ENCODE data around the gene CXorf65.

The CXorf65 gene

DNA sequence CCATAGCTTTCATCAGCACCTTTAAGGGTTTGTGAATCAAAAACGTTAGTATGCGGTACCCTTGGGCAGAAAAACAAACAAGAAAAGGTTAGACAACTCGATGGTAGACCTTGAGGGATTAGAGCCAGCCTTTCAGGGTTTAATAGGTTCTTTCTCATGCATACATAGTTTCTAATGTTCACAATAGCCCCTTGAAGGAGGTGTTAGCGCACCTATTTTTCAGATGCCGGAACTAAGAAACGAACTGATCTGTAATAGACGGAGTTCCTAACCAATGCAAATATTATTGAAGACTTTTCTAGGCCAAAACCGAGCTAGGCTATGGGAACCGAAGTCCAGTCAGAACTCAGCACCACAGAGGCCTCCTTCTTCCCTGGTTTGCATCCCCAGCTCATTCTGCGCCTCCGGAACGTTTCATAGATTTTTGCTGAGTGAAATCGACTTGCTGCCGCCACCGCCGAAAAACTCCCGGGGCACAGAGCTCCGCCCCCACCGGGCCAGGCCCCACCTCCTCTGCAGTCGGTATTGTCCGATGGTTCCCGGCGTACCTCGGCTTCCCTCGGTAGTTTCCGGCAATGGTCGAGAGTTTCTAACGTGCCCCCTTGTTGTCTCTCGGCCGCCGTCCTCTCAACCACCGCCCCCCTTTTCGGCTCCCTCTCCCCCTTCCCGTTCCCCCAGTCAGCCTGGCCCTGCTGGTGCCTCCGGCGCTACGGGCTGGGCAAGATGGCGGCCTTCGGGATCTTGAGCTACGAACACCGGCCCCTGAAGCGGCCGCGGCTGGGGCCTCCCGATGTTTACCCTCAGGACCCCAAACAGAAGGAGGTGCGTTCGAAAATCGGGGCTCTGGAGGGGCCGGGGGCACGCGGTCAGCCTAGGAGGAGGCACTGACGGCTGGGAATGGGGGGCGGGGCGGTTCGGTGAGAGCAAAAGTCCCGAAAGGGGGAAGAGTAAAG lies 11.8 kb upstream of the CXorf65 start, which contains the start of gene MED12:
Gene MED12, plus strand, starts transcription at position 565 of the 953 bp plus-strand sequence. Its CDS starts 159 bp downstream, at position 724.
- TF ChIP-seq GATA2 (IDR thresholded peaks at IDR 0.05; ENCODE audit: low read depth, low read length) (no peak), GATA3 (IDR thresholded peaks at IDR 0.05; ENCODE audit: low read depth, low read length) (no peak)

DNA sequence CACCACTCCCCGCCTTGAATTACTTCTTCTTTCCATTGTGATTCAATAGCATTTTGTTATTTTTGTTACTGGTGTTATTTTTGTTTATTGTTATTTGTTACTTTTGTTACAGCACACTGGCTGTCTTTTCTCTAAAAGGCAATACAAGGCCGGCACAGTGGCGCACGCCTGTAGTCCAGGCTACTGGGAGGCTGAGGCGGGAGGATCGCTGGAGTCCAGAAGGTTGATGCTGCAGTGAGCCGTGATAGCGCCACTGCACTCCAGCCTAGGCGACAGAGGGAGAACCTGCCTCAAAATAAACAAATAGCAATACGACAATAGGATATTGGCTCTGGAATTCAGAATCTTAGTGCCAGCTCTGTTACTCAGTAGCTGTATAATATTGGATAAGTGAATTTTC lies 10.8 kb upstream of the CXorf65 start:
- TF ChIP-seq GATA2 (IDR thresholded peaks at IDR 0.05; ENCODE audit: low read depth, low read length), result no peak
- no peak for TF ChIP-seq GATA3 (IDR thresholded peaks at IDR 0.05; ENCODE audit: low read depth, low read length)

DNA sequence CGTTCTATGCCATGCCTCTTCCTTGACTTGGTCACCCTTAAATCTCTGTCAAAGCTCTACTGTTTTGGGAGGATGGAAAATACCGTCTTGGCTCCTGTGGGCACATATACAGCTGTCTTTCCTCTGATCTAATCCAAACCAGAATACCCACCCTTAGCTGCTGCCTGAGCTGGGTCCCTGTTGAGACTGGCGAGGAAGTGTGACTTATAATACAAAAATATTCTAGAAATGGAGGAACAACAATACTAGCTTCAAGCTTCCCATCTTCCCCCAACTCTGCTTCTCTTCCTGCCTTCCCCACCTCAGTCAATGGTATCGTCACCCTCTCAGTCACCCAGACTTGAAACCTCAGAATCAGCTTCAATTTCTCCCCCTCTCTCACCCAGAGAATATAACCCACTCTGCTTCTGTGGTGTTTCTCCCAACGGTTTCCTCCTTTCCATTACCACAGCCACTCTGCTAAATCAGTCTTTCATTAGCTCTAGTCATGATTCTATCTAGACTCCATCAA lies 5.4 kb upstream of the CXorf65 start:
- no peak for TF ChIP-seq GATA2 (IDR thresholded peaks at IDR 0.05; ENCODE audit: low read depth, low read length)
- TF ChIP-seq GATA3 (IDR thresholded peaks at IDR 0.05; ENCODE audit: low read depth, low read length), result no peak

DNA sequence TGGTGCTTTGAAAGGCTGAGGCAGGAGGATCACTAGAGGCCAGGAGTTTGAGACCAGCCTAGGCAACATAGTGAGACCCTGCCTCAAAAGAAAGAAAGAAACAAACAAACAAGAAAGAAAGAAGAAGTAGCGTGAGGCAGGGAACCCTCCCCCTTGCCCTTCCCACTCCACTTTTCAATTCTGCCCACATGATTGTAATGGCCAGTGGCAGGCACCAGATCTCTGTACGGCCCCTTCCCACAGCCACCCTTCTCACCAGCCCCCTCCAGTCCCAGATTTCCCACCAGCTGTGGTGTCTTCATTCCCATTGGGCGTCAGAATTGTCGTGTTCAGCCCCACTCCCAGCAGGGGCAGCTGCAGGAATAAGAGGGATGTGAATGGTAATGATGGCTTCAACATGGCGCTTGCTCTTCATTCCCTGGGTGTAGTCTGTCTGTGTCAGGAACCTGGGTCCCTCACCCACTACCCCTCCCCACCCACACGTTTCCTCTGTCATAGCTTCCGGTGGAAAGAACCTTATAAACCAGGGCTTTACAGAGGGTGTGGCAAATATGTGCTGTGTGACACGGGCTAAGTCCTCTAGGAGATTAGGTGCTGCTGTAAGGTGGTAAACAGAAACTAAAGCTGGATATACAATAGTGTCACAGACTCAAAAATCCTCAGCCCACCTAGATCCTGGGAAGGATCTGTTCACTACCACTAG lies 4.8 kb upstream of the CXorf65 start, which contains the start of gene IL2RG:
Gene IL2RG, minus strand, starts transcription at position 437 of the 703 bp plus-strand sequence. Its CDS starts 38 bp downstream, at position 399.
- TF ChIP-seq GATA3 (IDR thresholded peaks at IDR 0.05; ENCODE audit: low read depth, low read length), result no peak
- TF ChIP-seq GATA2 (IDR thresholded peaks at IDR 0.05; ENCODE audit: low read depth, low read length), result no peak

- no peak for TF ChIP-seq GATA2 (IDR thresholded peaks at IDR 0.05; ENCODE audit: low read depth, low read length)
- no peak for TF ChIP-seq GATA3 (IDR thresholded peaks at IDR 0.05; ENCODE audit: low read depth, low read length)
Observed at GRCh38 chrX:71109051-71109450, 2.5 kb upstream of the CXorf65 start.

DNA sequence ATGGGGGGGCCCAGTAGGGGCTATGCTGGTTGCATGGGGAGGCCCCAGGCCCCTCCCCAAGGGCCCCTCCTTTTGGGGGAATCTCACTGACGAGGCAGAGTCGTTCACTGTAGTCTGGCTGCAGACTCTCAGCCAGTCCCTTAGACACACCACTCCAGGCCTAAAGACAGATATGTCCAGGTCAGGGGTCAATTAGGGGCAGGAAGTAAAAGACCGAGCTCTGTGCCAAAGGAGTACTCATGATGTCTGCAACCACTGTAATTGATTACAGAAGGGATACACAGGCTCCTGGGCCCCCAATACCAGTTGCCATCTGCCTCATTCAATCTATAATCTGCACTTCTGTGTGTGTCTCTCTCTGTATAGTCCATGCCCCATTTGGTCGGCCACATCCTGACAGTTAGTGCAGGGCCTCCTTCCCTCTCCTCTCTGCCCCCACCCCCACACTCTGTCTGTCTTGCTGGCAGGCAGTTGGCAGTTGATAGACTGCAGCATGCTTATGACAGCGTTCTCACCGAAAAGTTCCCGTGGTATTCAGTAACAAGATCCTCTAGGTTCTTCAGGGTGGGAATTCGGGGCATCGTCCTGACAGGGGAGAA lies 1.3 kb upstream of the CXorf65 start:
- TF ChIP-seq GATA2 (IDR thresholded peaks at IDR 0.05; ENCODE audit: low read depth, low read length), result no peak
- TF ChIP-seq GATA3 (IDR thresholded peaks at IDR 0.05; ENCODE audit: low read depth, low read length), result no peak

DNA sequence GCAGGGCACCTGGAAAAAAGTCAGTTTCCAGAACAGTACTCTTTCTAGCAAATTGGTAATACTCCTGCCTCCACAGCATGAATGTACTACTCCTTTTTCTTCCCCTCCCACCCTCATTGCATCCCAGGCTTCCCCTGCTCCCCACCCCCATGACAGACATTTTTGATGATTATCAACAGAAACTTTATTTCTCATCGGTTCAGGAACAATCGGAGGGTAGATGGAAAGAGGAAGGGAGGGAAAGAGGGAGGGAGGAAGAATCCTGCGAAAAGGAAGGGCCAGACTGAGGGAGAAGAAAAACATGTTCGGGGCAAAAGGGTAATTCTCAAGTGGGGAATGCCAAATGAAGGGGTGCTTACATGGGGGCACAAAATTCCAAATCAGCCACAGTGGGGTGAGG lies 705 bp upstream of the CXorf65 start:
- no peak for TF ChIP-seq GATA2 (IDR thresholded peaks at IDR 0.05; ENCODE audit: low read depth, low read length)
- TF ChIP-seq GATA3 (IDR thresholded peaks at IDR 0.05; ENCODE audit: low read depth, low read length), result no peak

DNA sequence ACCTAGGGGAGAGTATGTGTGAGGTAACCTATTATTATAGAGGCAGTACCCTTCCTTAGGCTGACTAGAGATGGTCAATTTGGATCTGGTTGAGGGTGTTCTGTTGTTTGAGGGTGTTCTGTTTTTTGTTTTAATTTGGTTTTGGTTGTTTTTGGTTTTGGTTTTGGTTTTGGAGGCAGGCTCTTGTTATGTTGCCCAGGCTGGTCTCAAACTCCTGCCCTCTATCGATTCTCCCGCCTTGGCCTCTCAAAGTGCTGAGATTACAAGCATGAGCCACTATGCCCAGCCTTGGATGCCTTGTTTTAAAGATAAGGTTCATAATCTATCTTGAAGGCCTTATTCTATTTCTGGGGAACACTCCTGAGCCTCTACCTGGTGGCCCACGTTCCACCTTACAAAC lies 912 bp downstream of the CXorf65 start:
- TF ChIP-seq GATA2 (IDR thresholded peaks at IDR 0.05; ENCODE audit: low read depth, low read length) (no peak), GATA3 (IDR thresholded peaks at IDR 0.05; ENCODE audit: low read depth, low read length) (no peak)

GRCh38 chrX:71103110-71103983 lies 3.2 kb downstream of the CXorf65 start:
- TF ChIP-seq GATA2 (IDR thresholded peaks at IDR 0.05; ENCODE audit: low read depth, low read length) (no peak), GATA3 (IDR thresholded peaks at IDR 0.05; ENCODE audit: low read depth, low read length) (no peak)

- no peak for TF ChIP-seq GATA2 (IDR thresholded peaks at IDR 0.05; ENCODE audit: low read depth, low read length)
- no peak for TF ChIP-seq GATA3 (IDR thresholded peaks at IDR 0.05; ENCODE audit: low read depth, low read length)
Observed at GRCh38 chrX:71102292-71102691, 4.2 kb downstream of the CXorf65 start.

GRCh38 chrX:71100581-71101505 lies 5.7 kb downstream of the CXorf65 start:
- TF ChIP-seq GATA2 (IDR thresholded peaks at IDR 0.05; ENCODE audit: low read depth, low read length) (no peak), GATA3 (IDR thresholded peaks at IDR 0.05; ENCODE audit: low read depth, low read length) (no peak)

DNA sequence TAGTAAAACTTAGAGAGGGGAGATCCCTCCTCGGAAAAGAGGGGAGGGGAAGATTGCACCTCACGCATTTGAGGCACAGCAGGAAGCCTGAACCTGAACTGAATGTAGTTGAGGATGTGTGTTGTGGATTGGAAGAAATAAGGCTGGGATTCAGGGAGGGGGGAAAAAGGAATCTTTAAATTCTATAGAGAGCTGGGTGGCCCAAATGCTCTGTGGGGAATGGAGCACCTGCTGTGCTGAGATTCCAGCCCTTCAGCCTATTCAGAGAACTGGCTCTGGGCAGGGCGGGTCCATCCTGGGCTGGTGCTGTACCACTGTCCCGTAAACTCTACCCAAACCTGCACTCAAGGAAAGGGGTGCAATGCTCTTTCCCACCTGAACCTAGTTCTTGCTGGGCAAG lies 6.8 kb downstream of the CXorf65 start:
- TF ChIP-seq GATA2 (IDR thresholded peaks at IDR 0.05; ENCODE audit: low read depth, low read length) (no peak), GATA3 (IDR thresholded peaks at IDR 0.05; ENCODE audit: low read depth, low read length) (no peak)
